HG02981 (cell line): Measurements from ENCODE around the gene SEMA5B.

Source experiments
- ATAC-seq: cut with Tn5 transposase; IDR thresholded peaks from one replicate; pipeline ENCODE4 v1.9.1; 2021; ENCODE audit warnings: mild to moderate bottlenecking, moderate library complexity; ENCODE audit not compliant: unreplicated experiment

The SEMA5B gene

GRCh38 chr3:122998206-122998605 lies 29.4 kb downstream of the SEMA5B start:
- no peak for ATAC-seq

GRCh38 chr3:122996038-122996580 lies 31.5 kb downstream of the SEMA5B start:
- no peak for ATAC-seq

- ATAC-seq: no peak
Observed at GRCh38 chr3:122994954-122995353, 32.6 kb downstream of the SEMA5B start.

GRCh38 chr3:122993124-122993978 lies 34.2 kb downstream of the SEMA5B start:
- no peak for ATAC-seq

- ATAC-seq: no peak
Observed at GRCh38 chr3:122992676-122993075, 34.9 kb downstream of the SEMA5B start.

GRCh38 chr3:122992133-122992532 lies 35.4 kb downstream of the SEMA5B start:
- no peak for ATAC-seq

GRCh38 chr3:122991236-122991985 lies 36.2 kb downstream of the SEMA5B start:
- ATAC-seq: no peak

GRCh38 chr3:122989856-122990575 lies 37.5 kb downstream of the SEMA5B start:
- ATAC-seq: no peak

GRCh38 chr3:122988508-122988907 lies 39.1 kb downstream of the SEMA5B start:
- ATAC-seq: no peak

GRCh38 chr3:122987736-122988319 lies 39.7 kb downstream of the SEMA5B start:
- no peak for ATAC-seq

GRCh38 chr3:122987231-122987630 lies 40.3 kb downstream of the SEMA5B start:
- ATAC-seq: no peak

- ATAC-seq: no peak
Observed at GRCh38 chr3:122986693-122987179, 40.8 kb downstream of the SEMA5B start.

GRCh38 chr3:122985539-122985938 lies 42.0 kb downstream of the SEMA5B start:
- ATAC-seq: no peak

- ATAC-seq: no peak
Observed at GRCh38 chr3:122984650-122985049, 42.9 kb downstream of the SEMA5B start.

- no peak for ATAC-seq
Observed at GRCh38 chr3:122984007-122984406, 43.6 kb downstream of the SEMA5B start.

GRCh38 chr3:122982216-122983185 lies 45.1 kb downstream of the SEMA5B start:
- ATAC-seq: no peak

- no peak for ATAC-seq
Observed at GRCh38 chr3:122979211-122979610, 48.4 kb downstream of the SEMA5B start.

- no peak for ATAC-seq
Observed at GRCh38 chr3:122978569-122978968, 49.0 kb downstream of the SEMA5B start.

- ATAC-seq: no peak
Observed at GRCh38 chr3:122977746-122978466, 49.7 kb downstream of the SEMA5B start.
